GM12873 (cell line): Measurements from ENCODE around the gene UBAC2.

Experiments
- TF ChIP-seq, protein P1 (sequence below): IDR thresholded peaks from 2 replicates; pipeline ENCODE4 v1.5.1; 2012; ENCODE audit warnings: low read depth, mild to moderate bottlenecking, moderate library complexity, low read length, control low read depth; ENCODE audit not compliant: insufficient read depth; ENCODE audit errors: missing control alignments

The UBAC2 gene

DNA sequence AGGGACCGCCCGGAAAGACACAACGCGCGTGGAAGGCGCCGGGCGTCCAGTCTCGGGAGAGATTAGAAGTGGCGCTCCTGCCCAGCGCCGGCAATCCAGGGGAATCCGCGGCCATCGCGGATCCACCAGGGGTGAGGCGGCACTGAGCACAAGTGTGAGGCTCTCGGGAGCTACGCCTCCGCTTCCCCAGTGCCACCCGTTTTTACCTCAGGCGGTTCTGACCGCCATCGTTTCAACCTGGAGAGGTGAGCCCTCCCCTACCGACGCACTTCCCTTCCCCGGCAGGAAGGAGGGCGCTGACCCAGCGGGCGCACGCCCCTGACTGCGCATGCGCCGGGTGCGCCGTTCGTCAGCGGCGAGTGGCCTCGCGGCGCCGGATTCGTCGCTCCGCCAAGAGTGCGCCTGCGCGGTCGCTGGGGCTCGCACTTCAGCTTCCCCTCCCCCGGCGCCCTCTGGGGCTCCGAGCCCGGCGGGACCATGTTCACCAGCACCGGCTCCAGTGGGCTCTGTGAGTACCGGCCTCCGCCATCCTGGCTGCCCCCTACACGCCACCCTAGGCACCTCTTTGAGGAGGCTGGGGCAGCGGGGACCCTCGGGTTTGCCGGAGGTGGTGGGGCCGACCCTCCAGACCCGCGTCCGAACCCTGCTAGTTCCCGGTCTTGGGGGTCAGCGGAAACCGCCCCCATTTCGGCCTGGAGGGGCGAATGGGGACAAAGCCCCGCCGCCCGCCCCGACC lies at the start of gene UBAC2:
TSS of gene UBAC2 (plus strand) at position 423 of the 736 bp plus-strand sequence. CDS start at position 478, 55 bp downstream.
- TF ChIP-seq, protein P1, sequence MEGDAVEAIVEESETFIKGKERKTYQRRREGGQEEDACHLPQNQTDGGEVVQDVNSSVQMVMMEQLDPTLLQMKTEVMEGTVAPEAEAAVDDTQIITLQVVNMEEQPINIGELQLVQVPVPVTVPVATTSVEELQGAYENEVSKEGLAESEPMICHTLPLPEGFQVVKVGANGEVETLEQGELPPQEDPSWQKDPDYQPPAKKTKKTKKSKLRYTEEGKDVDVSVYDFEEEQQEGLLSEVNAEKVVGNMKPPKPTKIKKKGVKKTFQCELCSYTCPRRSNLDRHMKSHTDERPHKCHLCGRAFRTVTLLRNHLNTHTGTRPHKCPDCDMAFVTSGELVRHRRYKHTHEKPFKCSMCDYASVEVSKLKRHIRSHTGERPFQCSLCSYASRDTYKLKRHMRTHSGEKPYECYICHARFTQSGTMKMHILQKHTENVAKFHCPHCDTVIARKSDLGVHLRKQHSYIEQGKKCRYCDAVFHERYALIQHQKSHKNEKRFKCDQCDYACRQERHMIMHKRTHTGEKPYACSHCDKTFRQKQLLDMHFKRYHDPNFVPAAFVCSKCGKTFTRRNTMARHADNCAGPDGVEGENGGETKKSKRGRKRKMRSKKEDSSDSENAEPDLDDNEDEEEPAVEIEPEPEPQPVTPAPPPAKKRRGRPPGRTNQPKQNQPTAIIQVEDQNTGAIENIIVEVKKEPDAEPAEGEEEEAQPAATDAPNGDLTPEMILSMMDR = peak; percentile 15

- TF ChIP-seq, protein P1 = no peak
These were observed 49.1 kb upstream of the UBAC2 start for GRCh38 chr13:99151516-99151915.

- TF ChIP-seq, protein P1 = no peak
These were observed 47.4 kb upstream of the UBAC2 start for GRCh38 chr13:99153219-99153618.

- TF ChIP-seq, protein P1 = no peak
These were observed 46.6 kb upstream of the UBAC2 start for GRCh38 chr13:99154064-99154463.

GRCh38 chr13:99155821-99156220 lies 44.8 kb upstream of the UBAC2 start:
- TF ChIP-seq, protein P1 = no peak

GRCh38 chr13:99157046-99157445 lies 43.6 kb upstream of the UBAC2 start:
- TF ChIP-seq, protein P1 = no peak

GRCh38 chr13:99158846-99159245 lies 41.8 kb upstream of the UBAC2 start:
- TF ChIP-seq, protein P1 = no peak
